Bronchial epithelial cell (primary cell): ENCODE data around the gene MEIG1. TPM values are rescaled to one million over a fixed set of nuclear protein-coding genes. Genes with fewer than 3 reads are reported as not detected.

Source experiments
- DNase-seq: peaks from one replicate; pipeline ENCODE4 v3.0.0-alpha.2; 2010; ENCODE audit warnings: low read depth
- FAIRE-seq: peaks from 2 replicates; lab custom pipeline; 2011; peaks lifted over from hg19 to GRCh38; lab: Jason Lieb, UNC
- H3K27me3 ChIP-seq: 2 replicates; pipeline ENCODE4 v1.5.1; 2011; ENCODE audit warnings: low read length; ENCODE audit not compliant: control insufficient read depth, insufficient read depth
- H3K36me3 ChIP-seq: 2 replicates; pipeline ENCODE4 v1.5.1; 2011; ENCODE audit warnings: low read length; ENCODE audit not compliant: control insufficient read depth, insufficient read depth
- H3K4me3 ChIP-seq: 2 replicates; pipeline ENCODE4 v1.5.1; 2011; ENCODE audit warnings: mild to moderate bottlenecking, low read depth, low read length, control low read depth
- total RNA-seq: library from RNA; depleted of rRNA; stranded (reverse); fragments of >200 nt; gene quantifications from 2 replicates; pipeline ENCODE4 v1.2.1, GENCODE V29; 2014
- TF ChIP-seq, protein P1 (sequence below): IDR thresholded peaks from 2 replicates; pipeline ENCODE4 v1.5.1; 2011; ENCODE audit warnings: mild to moderate bottlenecking, moderate library complexity, low read length, control low read depth, inconsistent platforms; ENCODE audit not compliant: insufficient read depth, severe bottlenecking

The MEIG1 gene
- total RNA-seq, 1 donor from 2014 or later, result not detected

DNA sequence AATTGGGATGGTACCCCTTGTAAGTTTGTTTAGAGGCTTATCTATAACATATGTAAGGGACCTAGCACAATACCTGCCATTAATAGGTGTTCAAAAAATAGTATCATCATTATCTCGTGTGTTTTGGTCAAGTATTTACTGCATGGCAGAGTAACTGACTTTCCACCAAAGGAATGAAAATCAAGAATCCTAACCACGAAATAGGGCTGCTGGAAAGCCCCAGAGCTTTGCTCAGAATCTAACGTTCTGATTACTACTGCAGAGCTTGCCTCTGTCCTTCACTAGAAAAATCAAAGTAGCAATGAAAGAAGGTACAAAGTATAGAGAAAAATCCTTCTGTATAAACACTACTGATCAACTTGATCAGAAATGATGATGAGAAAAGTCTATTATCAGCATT is 40.2 kb upstream of the MEIG1 start:
- FAIRE-seq (no peak), DNase-seq (no peak)
- Histone ChIP-seq H3K27me3 (no peaks in the 10 kb centered on the region), H3K4me3 (no peak overlapping the region), H3K36me3 (peaks cover 10% of the 10 kb centered on the region)
- TF ChIP-seq, protein P1, sequence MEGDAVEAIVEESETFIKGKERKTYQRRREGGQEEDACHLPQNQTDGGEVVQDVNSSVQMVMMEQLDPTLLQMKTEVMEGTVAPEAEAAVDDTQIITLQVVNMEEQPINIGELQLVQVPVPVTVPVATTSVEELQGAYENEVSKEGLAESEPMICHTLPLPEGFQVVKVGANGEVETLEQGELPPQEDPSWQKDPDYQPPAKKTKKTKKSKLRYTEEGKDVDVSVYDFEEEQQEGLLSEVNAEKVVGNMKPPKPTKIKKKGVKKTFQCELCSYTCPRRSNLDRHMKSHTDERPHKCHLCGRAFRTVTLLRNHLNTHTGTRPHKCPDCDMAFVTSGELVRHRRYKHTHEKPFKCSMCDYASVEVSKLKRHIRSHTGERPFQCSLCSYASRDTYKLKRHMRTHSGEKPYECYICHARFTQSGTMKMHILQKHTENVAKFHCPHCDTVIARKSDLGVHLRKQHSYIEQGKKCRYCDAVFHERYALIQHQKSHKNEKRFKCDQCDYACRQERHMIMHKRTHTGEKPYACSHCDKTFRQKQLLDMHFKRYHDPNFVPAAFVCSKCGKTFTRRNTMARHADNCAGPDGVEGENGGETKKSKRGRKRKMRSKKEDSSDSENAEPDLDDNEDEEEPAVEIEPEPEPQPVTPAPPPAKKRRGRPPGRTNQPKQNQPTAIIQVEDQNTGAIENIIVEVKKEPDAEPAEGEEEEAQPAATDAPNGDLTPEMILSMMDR, result no peak

DNA sequence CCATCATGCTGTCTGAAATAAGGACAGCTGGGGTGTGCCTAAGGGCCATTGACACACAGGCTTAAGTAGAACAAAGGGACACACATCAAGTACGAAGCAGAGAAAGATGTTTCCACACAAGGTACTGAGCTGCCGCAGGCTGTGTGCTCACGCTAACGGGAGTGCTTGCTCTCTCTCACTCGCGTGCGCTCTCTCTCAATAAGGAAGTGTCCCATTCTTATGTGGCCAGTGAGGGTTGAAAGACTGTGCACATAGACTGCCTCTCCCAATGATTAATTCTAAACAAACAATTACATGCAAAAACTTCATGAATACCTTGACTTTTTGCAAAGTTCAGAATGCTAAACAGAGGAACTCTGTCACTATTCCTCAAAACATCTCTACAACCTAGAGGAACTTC is 35.2 kb upstream of the MEIG1 start:
- Histone ChIP-seq H3K27me3 (no peaks in the 10 kb centered on the region), H3K4me3 (no peak overlapping the region), H3K36me3 (peaks cover 8% of the 10 kb centered on the region)
- FAIRE-seq (no peak), DNase-seq (no peak)
- TF ChIP-seq, protein P1, result no peak

DNA sequence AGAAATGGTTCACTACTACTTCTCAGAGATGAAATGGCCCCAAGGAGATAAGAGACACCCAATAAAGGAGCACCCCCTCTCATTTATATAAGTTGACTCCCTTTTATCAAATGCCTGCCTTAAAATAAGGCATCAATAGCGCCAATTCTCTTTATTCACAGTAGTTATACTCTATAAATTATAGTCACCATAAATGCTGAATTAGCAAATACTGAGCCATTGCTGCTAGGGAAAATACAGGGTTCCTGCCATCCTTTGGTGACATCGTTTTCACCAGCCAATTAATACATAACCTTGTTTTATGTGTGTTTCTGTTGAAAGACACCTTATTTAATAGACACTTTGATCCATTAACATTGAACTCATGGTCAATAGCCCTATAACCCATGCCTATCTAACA is 33.9 kb upstream of the MEIG1 start:
- Histone ChIP-seq H3K4me3 (no peak overlapping the region), H3K27me3 (no peaks in the 10 kb centered on the region), H3K36me3 (peaks cover 6% of the 10 kb centered on the region)
- TF ChIP-seq, protein P1, result no peak
- no peak for FAIRE-seq
- DNase-seq, result no peak

DNA sequence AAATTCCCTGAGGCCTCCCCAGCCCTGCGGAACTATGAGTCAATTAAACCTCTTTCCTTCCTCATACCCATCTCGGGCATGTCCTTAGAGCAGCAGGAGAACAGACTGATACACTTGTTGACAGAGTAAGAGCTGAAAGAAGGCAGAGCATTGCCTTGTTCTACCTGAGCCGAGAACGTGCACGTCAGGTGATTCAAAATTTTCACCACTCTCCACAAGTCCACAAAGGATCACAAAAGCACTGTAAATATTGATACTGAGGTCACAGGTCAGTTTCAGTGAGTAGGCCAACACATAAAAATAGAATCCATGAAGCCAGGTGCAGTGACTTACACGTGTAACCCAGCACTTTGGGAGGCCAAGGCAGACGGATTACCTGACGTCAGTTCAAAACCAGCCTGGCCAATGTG is 33.1 kb upstream of the MEIG1 start:
- Histone ChIP-seq H3K36me3 (peaks cover 6% of the 10 kb centered on the region), H3K27me3 (no peaks in the 10 kb centered on the region), H3K4me3 (no peak overlapping the region)
- DNase-seq, result peak; percentile 45
- FAIRE-seq, result no peak
- TF ChIP-seq, protein P1, result no peak

DNA sequence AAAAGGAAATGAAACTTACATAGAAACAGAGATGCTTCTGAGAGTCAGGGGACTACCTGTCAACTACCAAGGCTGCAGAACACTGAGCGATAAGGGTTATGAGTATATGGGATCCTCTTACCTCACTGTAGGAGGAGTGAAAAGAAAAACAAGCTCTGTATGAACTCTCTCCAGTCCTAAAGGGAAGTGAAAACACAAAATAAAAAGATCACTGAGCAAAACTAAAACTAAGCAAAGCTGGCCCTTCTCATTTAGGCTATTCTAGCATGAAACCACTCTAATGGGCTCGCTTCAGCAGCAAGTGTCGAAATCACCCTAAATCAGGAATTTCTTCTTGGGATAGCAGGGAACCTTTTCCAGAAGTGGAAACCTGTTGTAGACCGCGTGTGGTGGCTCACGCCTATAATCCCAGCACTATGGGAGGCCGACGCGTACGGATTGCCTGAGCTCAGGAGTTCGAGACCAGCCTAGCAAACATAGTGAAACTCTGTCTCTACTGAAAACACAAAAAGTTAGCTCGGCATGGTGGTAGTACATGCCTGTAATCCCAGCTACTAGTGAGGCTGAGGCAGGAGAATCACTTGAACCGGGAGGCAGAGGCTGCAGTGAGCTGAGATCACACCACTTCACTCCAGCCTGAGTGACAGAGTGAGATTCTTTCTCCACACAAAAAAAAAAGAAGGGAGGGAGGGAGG is 32.3 kb upstream of the MEIG1 start:
- no peak for FAIRE-seq
- H3K27me3 ChIP-seq, result no peaks in the 10 kb centered on the region
- TF ChIP-seq, protein P1, result no peak

DNA sequence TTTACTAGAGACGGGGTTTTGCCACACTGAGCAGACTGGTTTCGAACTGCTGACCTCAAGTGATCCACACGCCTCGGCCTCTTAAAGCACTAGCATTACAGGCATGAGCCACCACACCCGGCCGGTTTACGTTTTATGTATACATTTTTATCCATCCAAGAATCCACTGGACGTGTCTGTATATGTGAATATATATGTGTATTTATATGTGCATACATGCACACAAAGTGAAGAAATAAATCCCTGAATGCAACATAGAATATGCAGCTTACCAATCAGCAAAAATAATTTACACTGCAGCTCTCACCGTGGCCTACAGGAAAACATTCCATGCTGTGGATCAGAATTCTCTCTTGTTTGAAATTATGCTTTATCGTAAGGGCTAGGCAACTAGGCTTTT is 28.6 kb upstream of the MEIG1 start:
- DNase-seq, result no peak
- FAIRE-seq, result no peak
- TF ChIP-seq, protein P1, result no peak
- Histone ChIP-seq H3K36me3 (peaks cover 3% of the 10 kb centered on the region), H3K27me3 (no peaks in the 10 kb centered on the region), H3K4me3 (no peak overlapping the region)

More for the DNA sequence above, 32.3 kb upstream of the MEIG1 start:
- Histone ChIP-seq H3K4me3 (no peak overlapping the region), H3K36me3 (peaks cover 3% of the 10 kb centered on the region)
- no peak for DNase-seq
